NB4 (cell line): Measurements from ENCODE around the gene ABCA10.
"Not testable (repeated sequence)": the region's sequence is repeated elsewhere in the genome, so short reads cannot be mapped to it uniquely, and the experiment has no call there.

Experiments
- MAX ChIP-seq: IDR thresholded peaks from 2 replicates; pipeline ENCODE4 v1.6.1; 2011; ENCODE audit warnings: low read depth, low read length
- TF ChIP-seq, protein P1 (sequence below): IDR thresholded peaks from one replicate; pipeline ENCODE4 v1.5.1; 2012; ENCODE audit warnings: low read depth, low read length

DNA sequence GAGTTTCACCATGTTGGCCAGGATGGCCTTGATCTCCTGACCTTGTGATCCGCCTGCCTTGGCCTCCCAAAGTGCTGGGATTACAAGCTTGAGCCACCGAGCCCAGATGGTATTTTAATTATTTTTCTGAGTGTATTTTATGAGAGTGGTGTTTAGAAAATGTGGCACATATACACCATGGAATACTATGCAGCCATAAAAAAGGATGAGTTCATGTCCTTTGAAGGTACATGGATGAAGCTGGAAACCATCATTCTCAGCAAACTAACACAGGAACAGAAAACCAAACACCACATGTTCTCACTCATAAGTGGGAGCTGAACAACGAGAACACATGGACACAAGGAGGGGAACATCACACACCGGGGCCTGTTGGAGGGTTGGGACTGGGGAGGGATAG, 47.7 kb upstream of the ABCA10 start:
- TF ChIP-seq, protein P1, sequence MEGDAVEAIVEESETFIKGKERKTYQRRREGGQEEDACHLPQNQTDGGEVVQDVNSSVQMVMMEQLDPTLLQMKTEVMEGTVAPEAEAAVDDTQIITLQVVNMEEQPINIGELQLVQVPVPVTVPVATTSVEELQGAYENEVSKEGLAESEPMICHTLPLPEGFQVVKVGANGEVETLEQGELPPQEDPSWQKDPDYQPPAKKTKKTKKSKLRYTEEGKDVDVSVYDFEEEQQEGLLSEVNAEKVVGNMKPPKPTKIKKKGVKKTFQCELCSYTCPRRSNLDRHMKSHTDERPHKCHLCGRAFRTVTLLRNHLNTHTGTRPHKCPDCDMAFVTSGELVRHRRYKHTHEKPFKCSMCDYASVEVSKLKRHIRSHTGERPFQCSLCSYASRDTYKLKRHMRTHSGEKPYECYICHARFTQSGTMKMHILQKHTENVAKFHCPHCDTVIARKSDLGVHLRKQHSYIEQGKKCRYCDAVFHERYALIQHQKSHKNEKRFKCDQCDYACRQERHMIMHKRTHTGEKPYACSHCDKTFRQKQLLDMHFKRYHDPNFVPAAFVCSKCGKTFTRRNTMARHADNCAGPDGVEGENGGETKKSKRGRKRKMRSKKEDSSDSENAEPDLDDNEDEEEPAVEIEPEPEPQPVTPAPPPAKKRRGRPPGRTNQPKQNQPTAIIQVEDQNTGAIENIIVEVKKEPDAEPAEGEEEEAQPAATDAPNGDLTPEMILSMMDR = not testable (repeated sequence)
- not testable (repeated sequence) for TF ChIP-seq MAX
